NT2/D1 (cell line): Measurements from ENCODE around the gene CNIH2.

Experiments used
- SUZ12 ChIP-seq: IDR thresholded peaks from 2 replicates; pipeline ENCODE4 v1.6.1; 2011; ENCODE audit not compliant: insufficient read length, insufficient read depth; ENCODE audit errors: extremely low read depth
- YY1 ChIP-seq: IDR thresholded peaks from 2 replicates; pipeline ENCODE4 v1.6.1; 2011; ENCODE audit not compliant: insufficient read length, insufficient read depth
- ZNF274 ChIP-seq: IDR thresholded peaks from 2 replicates; pipeline ENCODE4 v1.6.1; 2011; ENCODE audit warnings: mild to moderate bottlenecking, low read depth, low read length

DNA sequence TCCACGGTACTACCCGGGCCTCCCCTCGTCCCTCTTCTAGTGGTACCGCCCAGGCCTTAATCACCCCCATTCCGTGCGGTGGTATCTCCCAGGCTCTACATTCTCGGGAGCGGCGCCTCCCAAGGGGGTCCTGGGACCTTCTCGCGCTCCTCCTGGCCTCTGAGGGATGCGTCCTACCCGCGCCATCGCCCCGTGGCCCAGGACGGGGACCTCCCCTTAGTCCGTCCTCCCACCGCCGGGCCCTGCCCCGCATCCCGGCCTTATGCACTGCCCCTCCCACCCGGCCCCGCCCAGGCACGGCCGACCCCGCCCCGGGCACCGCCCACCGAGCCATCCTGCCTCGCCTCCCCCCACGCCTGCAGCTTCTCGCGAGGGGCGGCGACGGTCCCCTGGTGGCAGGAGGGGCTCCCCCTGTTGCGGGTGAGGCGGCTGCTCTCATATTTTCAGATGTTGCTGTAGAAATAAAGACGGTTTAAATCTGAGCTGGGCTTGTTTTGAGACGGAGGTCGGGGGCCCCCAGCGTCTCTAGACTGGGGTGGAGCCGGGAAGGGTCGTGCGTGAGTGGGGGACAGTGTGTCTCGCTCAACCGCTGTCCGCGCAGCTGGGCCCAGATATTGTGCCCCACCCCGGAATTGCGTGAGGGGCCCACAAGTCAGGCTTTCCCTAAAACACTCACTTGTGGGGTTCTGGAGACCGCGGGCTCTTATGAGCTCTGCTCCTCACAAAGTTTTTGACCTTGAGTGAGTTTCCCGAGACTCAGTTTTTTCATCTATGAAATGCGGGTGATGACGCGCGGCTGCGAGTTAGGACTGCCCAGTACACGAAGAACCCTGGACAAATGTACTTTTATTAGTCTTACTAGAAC is 10.4 kb upstream of the CNIH2 start:
- TF ChIP-seq ZNF274 = no peak
- TF ChIP-seq YY1 = no peak
- TF ChIP-seq SUZ12 = no peak
